Lung (tissue), 12 donors: ENCODE data around the gene SLC39A3. TPM values are rescaled to one million over a fixed set of nuclear protein-coding genes. Genes with fewer than 3 reads are reported as not detected.

ENCODE experiments used
- ATAC-seq: fragments of 200-7000 bp; cut with Tn5 transposase; one replicate; pipeline ENCODE4 v1.9.1; 2020; ENCODE audit warnings: moderate number of reproducible peaks; ENCODE audit not compliant: insufficient read depth, low FRiP score
- DNase-seq, 3 donors: peaks; one replicate each; pipeline ENCODE4 v3.0.0-alpha.2; 2013 to 2017
- H3K27ac ChIP-seq, 2 donors: one replicate each; pipeline ENCODE4 v1.5.1; 2013; ENCODE audit warnings: mild to moderate bottlenecking in 2 of 2, moderate library complexity in 2 of 2, control low read depth in 1 of 2, inconsistent platforms in 1 of 2, low read depth in 1 of 2, low read length in 1 of 2
- H3K27me3 ChIP-seq, 3 donors: one replicate each; pipeline ENCODE4 v1.5.1; 2013; ENCODE audit warnings: low read length in 2 of 3; ENCODE audit not compliant: control insufficient read depth in 3 of 3, insufficient read depth in 3 of 3
- H3K36me3 ChIP-seq, 4 donors: one replicate each; pipeline ENCODE4 v1.5.1; 2013; ENCODE audit warnings: low read length in 4 of 4, mild to moderate bottlenecking in 1 of 4, moderate library complexity in 1 of 4; ENCODE audit not compliant: control insufficient read depth in 4 of 4, insufficient read depth in 4 of 4
- H3K4me1 ChIP-seq, 5 donors: one replicate each; pipeline ENCODE4 v1.5.1; 2013; ENCODE audit warnings: low read length in 5 of 5, mild to moderate bottlenecking in 2 of 5, moderate library complexity in 1 of 5; ENCODE audit not compliant: control insufficient read depth in 5 of 5, insufficient read depth in 5 of 5
- H3K4me3 ChIP-seq: one replicate; pipeline ENCODE4 v1.5.1; 2013; ENCODE audit warnings: mild to moderate bottlenecking, control low read depth, moderate library complexity
- H3K9ac ChIP-seq, 2 donors: one replicate each; pipeline ENCODE4 v1.5.1; 2013; ENCODE audit warnings: low read length in 2 of 2, control low read depth in 1 of 2; ENCODE audit not compliant: insufficient read depth in 1 of 2
- H3K9me3 ChIP-seq, 4 donors: one replicate each; pipeline ENCODE4 v1.5.1; 2013; ENCODE audit warnings: low read length in 3 of 4, mild to moderate bottlenecking in 1 of 4, moderate library complexity in 1 of 4; ENCODE audit not compliant: control insufficient read depth in 4 of 4, insufficient read depth in 3 of 4
- CTCF ChIP-seq: IDR thresholded peaks from 2 replicates; pipeline ENCODE4 v1.5.1; 2012; ENCODE audit warnings: mild to moderate bottlenecking; ENCODE audit errors: control extremely low read depth, extremely low read depth
- WGBS, 2 donors: extraction: QIAGEN DNeasy Blood & Tissue Kit; methylation state at CpG; one replicate each; pipeline ENCODE4 v1.1.7; 2013; 5-methylcytosine and 5-hydroxymethylcytosine counted together
- polyA plus RNA-seq, 2 donors: library from polyadenylated mRNA; stranded (reverse); fragments of 200-250 nt; gene quantifications; one replicate each; pipeline ENCODE4 v1.2.1, GENCODE V29; 2013
- total RNA-seq, 2 donors: library from RNA; depleted of rRNA in 1 of 2; stranded (reverse); fragments of >200 nt in 1 of 2; gene quantifications; one replicate each; pipeline ENCODE4 v1.2.1, GENCODE V29; 2014 to 2021
- donor health status: control.
- donor health status: control.
- donor health status: Bipolar disorder and iron deficiency.
- donor health status: healthy.
- donor health status: DM: yes; HTN: yes; CAD: no.

SLC39A3 gene
- total and polyA plus RNA-seq, 4 donors = 17.7 to 51.2 (median 42.0) TPM

- H3K4me1 ChIP-seq = no peaks in the 10 kb centered on the region
- WGBS, 2 donors = 94 to 96% methylated on average over 16 of the region's 16 CpGs
- no peak for TF ChIP-seq CTCF
- peaks cover 6 to 68% (median 8%) of the 10 kb centered on the region in 4 donors for H3K36me3 ChIP-seq
- H3K27me3 ChIP-seq = no peaks in the 10 kb centered on the region
- no peak overlapping the region for H3K27ac ChIP-seq
- H3K4me3 ChIP-seq = no peak overlapping the region
- H3K9me3 ChIP-seq = no peaks in the 10 kb centered on the region
- DNase-seq (no peak), ATAC-seq (no peak)
- no peak overlapping the region for H3K9ac ChIP-seq
Observed at GRCh38 chr19:2761309-2761677, 21.5 kb upstream of the SLC39A3 start.

- DNase-seq = no peak
- WGBS, 2 donors = 81 to 86% methylated on average over 7 of the region's 7 CpGs
- no peak overlapping the region for H3K9ac ChIP-seq
- H3K27me3 ChIP-seq = no peaks in the 10 kb centered on the region
- ATAC-seq = no peak
- no peak for TF ChIP-seq CTCF
- peaks cover 6 to 69% (median 9%) of the 10 kb centered on the region in 4 donors for H3K36me3 ChIP-seq
- H3K4me1 ChIP-seq = no peaks in the 10 kb centered on the region
- H3K9me3 ChIP-seq = peaks cover 0 to 3% (median 0%) of the 10 kb centered on the region in 4 donors
- H3K4me3 ChIP-seq = no peak overlapping the region
- H3K27ac ChIP-seq = no peak overlapping the region
Observed at GRCh38 chr19:2759965-2760364, 20.1 kb upstream of the SLC39A3 start.

- ATAC-seq (no peak), DNase-seq (no peak)
Observed at GRCh38 chr19:2759362-2759761, 19.5 kb upstream of the SLC39A3 start.

More at GRCh38 chr19:2759362-2759761, 19.5 kb upstream of the SLC39A3 start:
- Histone ChIP-seq H3K4me1 (no peaks in the 10 kb centered on the region), H3K27me3 (no peaks in the 10 kb centered on the region), H3K4me3 (no peak overlapping the region), H3K36me3 (peaks cover 6 to 72% (median 13%) of the 10 kb centered on the region in 4 donors), H3K9me3 (peaks cover 0 to 5% (median 0%) of the 10 kb centered on the region in 4 donors), H3K9ac (no peak overlapping the region), H3K27ac (no peak overlapping the region)
- no peak for TF ChIP-seq CTCF
- 91 to 96% methylated on average over 17 of the region's 17 CpGs for WGBS, 2 donors
